Right cardiac atrium (tissue), 5 donors: Measurements from ENCODE around the gene EPC1. TPM values are rescaled to one million over a fixed set of nuclear protein-coding genes. Genes with fewer than 3 reads are reported as not detected.
"Not testable (repeated sequence)": the region's sequence is repeated elsewhere in the genome, so short reads cannot be mapped to it uniquely, and the experiment has no call there.

Source experiments
- ATAC-seq, 2 donors: fragments of 200-7000 bp; cut with Tn5 transposase; one replicate each; pipeline versions ENCODE4 v1.8.0 to v1.9.1; 2020; ENCODE audit warnings: moderate library complexity in 2 of 2, mild to moderate bottlenecking in 1 of 2
- DNase-seq, 3 donors: peaks; one replicate each; pipeline ENCODE4 v3.0.0-alpha.2; 2020
- H3K27ac ChIP-seq: one replicate; pipeline ENCODE4 v1.5.1; 2013; ENCODE audit warnings: mild to moderate bottlenecking, low read length, control low read depth, moderate library complexity
- H3K27me3 ChIP-seq: one replicate; pipeline ENCODE4 v1.6.1; 2013; ENCODE audit not compliant: control insufficient read depth, insufficient read depth
- H3K4me1 ChIP-seq: one replicate; pipeline ENCODE4 v1.6.1; 2013; ENCODE audit warnings: low read length; ENCODE audit not compliant: control insufficient read depth, insufficient read depth
- H3K4me3 ChIP-seq: one replicate; pipeline ENCODE4 v1.5.1; 2013; ENCODE audit warnings: low read length, control low read depth
- H3K9me3 ChIP-seq: one replicate; pipeline ENCODE4 v1.6.1; 2013; ENCODE audit warnings: low read length; ENCODE audit not compliant: control insufficient read depth
- WGBS: extraction: QIAGEN DNeasy Blood & Tissue Kit; methylation state at CpG from one replicate; pipeline ENCODE4 v1.1.7; 2013; 5-methylcytosine and 5-hydroxymethylcytosine counted together
- intact Hi-C, 4 donors: fragments of 100-400 bp; cut with DNase I; formaldehyde crosslinking; loops; one replicate each; pipeline versions ENCODE4 v1.11.0 to v1.14.0; 2022 to 2023
- polyA plus RNA-seq: library from polyadenylated mRNA; stranded (reverse); fragments of 200-250 nt; gene quantifications from one replicate; pipeline ENCODE4 v1.2.3, GENCODE V29; 2013
- total RNA-seq, 4 donors: library from RNA; stranded (reverse); fragmentation: NEBNext Ultra II Directional; extraction: Animal tissue kit (Norgen Biotek cat#: 25700); gene quantifications; one replicate each; pipeline ENCODE4 v1.2.1, GENCODE V29; 2021
- donor health status: healthy with polysubstance abuse.
- donor health status: DM: no; HTN: yes; CAD: no.
- donor health status: DM: no; HTN: no; CAD: no.
- donor health status: DM: no; HTN: yes; CAD: no; lungs with severe emphysema.
- donor health status: DM: yes; HTN: yes; CAD: no.

EPC1 gene
- total and polyA plus RNA-seq, 5 donors, result 11.5 to 24.6 (median 23.1) TPM

DNA sequence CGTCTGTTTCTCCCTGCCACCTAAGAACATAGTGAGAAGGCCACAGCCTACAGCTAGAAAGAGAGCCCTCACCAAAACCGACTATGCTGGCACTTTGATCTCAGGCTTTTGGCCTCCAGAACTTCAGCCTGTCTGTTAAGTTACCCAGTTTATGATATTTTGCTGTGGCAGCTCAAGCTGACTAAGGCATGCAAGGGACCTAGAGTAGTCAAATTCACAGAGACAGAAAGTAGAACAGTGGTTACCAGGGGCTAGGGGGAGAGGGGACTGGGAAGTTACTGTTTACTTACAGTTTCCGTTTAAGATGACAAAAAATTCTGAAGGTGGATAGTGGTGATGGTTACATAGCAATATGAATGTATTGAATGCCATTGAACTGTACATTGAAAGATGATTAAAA, 96.5 kb downstream of the EPC1 start:
- H3K9me3 ChIP-seq, H3K4me3 ChIP-seq, H3K27me3 ChIP-seq, intact Hi-C loops, DNase-seq, H3K4me1 ChIP-seq, H3K27ac ChIP-seq, ATAC-seq: not testable (repeated sequence)
- WGBS, result 77% methylated on average over 3 of the region's 3 CpGs

DNA sequence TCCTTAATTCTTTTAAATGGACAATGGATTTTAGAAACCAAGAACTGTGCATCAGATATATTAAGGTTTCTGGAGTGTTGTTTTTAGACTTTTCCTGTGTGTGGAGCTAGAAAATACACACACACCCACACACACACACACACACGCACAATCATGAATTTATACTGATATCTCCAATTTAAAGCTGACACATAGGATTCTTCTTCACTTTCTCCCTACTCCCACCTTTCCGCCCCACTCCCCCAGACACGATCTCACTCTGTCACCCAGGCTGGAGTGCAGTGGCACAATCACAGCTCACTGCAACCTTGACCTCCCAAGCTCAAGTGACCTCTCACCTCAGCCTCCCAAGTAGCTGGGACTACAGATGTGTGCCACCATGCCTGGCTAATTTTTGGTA, 100.3 kb downstream of the EPC1 start:
- no peaks in the 10 kb centered on the region for H3K9me3 ChIP-seq

DNA sequence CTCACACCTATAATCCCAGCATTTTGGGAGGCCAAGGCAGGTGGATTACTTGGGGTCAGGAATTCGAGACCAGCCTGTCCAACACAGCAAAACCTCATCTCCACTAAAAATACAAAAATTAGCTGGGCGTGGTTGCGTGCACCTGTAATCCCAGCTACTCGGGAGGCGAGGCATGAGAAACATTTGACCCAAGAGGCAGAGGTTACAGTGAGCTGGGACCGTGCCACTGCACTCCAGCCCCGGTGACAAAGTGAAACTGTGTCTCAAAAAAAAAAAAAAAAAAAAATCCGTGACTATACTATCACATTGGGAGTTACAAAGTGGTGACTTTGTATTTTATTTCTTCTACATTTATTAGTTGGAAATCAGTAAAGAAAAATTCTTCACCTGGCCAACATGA, 101.2 kb downstream of the EPC1 start:
- WGBS, result 83% methylated on average over 8 of the region's 8 CpGs
- ATAC-seq (no peak), DNase-seq (no peak)
- H3K4me3 ChIP-seq, result no peak overlapping the region
- H3K4me1 ChIP-seq, result no peaks in the 10 kb centered on the region
- no peaks in the 10 kb centered on the region for H3K9me3 ChIP-seq
- intact Hi-C loops, result no loop called here
- no peak overlapping the region for H3K27ac ChIP-seq
- H3K27me3 ChIP-seq, result no peaks in the 10 kb centered on the region

More for the DNA sequence above, 100.3 kb downstream of the EPC1 start:
- ATAC-seq (no peak), DNase-seq (no peak)
- no peak overlapping the region for H3K4me3 ChIP-seq
- intact Hi-C loops, result no loop called here
- H3K27me3 ChIP-seq, result no peaks in the 10 kb centered on the region
- no peak overlapping the region for H3K27ac ChIP-seq
- H3K4me1 ChIP-seq, result no peaks in the 10 kb centered on the region
- 89% methylated on average over 3 of the region's 3 CpGs for WGBS

DNA sequence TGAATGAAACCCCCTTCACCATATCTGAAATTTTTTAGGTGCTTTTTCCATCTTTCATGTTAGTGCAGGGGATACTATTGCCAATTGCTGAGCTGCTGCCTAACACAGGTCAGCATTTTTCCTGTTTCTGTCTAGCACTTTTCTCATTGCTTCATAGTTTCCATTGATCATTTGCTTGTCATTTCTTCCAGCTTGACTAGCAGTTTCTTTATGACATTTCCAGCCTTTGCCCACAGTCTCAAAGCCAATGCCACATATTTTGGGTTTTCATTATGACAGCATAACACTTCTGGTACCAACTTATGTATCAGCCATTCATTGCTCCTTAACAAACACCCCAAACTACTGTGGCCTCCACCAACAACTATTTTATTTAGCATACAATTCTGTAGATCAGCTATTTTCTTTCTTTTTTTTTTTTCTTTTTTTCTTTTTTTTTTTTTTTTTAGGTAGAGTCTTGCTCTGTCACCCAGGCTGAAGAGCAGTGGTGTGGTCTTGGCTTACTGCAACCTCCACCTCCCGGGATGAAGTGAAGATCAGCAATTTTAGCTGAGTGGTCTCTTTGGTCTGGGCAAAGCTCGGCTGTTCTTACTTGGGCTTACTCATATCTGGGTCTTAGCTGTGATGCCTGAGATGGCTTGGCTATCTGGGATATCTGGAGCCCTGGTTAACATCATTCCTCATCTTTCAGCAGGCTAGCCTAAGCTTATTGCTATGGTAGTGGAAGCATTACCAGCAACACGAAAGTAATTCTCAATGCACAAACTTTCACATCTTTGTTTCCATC, 102.3 kb downstream of the EPC1 start:
- 78% methylated on average over 3 of the region's 3 CpGs for WGBS
- Histone ChIP-seq H3K9me3 (no peaks in the 10 kb centered on the region), H3K4me3 (no peak overlapping the region), H3K4me1 (no peaks in the 10 kb centered on the region), H3K27ac (no peak overlapping the region), H3K27me3 (no peaks in the 10 kb centered on the region)
- no peak for DNase-seq
- ATAC-seq, result no peak
- intact Hi-C loops, result no loop called here

DNA sequence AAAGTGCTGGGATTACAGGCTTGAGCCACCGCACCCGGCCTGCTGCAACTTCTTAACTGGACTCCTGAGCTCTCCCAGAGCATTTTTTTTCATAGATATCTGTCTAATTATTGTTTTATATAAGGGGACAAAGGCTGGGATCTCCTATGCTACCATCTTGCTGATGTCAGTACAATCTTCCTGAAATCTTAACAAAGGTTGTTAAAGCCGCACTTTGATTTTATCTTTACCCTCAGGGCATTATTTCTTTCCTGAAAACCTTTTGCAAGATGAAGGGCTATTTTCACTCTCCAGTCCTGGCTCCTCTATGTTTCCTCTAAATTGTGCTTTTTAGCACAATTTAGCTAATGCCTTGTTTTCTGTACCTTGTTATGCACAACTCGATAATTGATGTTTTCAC, 102.9 kb downstream of the EPC1 start:
- no peak for DNase-seq
- Histone ChIP-seq H3K27me3 (no peaks in the 10 kb centered on the region), H3K4me1 (no peaks in the 10 kb centered on the region), H3K9me3 (no peaks in the 10 kb centered on the region), H3K27ac (no peak overlapping the region), H3K4me3 (no peak overlapping the region)
- ATAC-seq, result no peak
- WGBS, result 94% methylated on average over 4 of the region's 4 CpGs
- intact Hi-C loops, result no loop called here

DNA sequence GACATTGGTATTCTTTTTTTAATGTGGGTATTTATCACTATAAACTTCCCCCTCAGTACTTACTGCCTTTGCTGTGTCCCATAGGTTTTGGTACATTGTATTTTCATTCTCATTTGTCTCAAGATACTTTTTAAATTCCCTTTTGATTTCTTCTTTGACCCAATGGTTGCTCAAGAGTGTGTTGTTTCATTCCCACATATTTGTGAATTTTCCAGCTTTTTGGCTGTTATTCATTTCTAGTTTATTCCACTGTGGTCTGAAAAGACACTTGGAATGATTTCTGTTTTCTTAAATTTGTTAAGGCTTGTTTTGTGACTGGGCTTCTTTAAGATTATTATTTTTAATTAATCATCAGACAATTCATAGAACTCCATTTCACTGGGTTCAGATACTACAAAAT, 105.0 kb downstream of the EPC1 start:
- Histone ChIP-seq H3K4me1 (no peaks in the 10 kb centered on the region), H3K27me3 (no peaks in the 10 kb centered on the region), H3K4me3 (no peak overlapping the region), H3K27ac (no peak overlapping the region), H3K9me3 (no peaks in the 10 kb centered on the region)
- DNase-seq (no peak), ATAC-seq (no peak)
- intact Hi-C loops, result no loop called here

DNA sequence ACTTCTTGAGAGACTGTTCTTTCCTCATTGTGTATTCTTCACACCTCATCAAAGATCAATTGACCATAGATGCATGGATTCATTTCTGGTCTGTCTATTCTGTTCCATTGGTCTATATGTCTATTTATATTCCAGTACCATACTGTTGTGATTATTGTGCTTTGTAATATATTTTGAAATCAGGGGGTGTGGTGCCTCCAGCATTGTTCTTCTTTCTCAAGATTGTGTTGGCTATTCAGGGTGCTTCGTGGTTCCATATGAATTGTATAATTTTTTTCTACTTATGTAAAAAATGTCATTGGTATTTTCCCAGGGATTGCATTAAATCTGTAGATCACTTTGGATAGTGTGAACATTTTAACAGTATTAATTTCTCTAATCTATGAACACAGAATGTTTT, 106.5 kb downstream of the EPC1 start:
- H3K9me3 ChIP-seq, result no peaks in the 10 kb centered on the region
- intact Hi-C loops, result no loop called here
- DNase-seq, result no peak
- H3K4me3 ChIP-seq, result no peak overlapping the region
- WGBS, result 68% methylated on average over 1 of the region's 1 CpG
- no peak for ATAC-seq
- no peaks in the 10 kb centered on the region for H3K27me3 ChIP-seq
- H3K27ac ChIP-seq, result no peak overlapping the region
- H3K4me1 ChIP-seq, result no peaks in the 10 kb centered on the region

DNA sequence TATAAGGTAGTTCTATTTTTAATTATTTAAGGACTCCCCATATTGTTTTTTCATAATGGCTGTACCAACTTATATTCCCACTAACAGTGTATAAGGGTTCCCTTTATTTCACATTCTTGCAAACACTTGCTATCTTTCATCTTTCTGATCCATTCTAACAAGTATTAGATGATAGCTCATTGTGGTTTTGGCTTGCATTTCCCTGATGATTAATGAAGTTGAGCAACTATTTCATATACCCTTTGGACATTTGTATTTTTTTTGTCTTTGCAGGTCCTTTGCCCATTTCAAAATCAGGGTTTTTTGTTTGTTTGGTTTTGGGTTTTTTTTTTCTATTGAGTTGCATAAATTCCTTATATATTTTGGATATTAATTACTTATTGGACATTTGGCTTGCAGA, 107.2 kb downstream of the EPC1 start:
- intact Hi-C loops, result no loop called here
- no peak for ATAC-seq
- Histone ChIP-seq H3K9me3 (no peaks in the 10 kb centered on the region), H3K4me1 (no peaks in the 10 kb centered on the region), H3K27me3 (no peaks in the 10 kb centered on the region), H3K27ac (no peak overlapping the region), H3K4me3 (no peak overlapping the region)
- no peak for DNase-seq

DNA sequence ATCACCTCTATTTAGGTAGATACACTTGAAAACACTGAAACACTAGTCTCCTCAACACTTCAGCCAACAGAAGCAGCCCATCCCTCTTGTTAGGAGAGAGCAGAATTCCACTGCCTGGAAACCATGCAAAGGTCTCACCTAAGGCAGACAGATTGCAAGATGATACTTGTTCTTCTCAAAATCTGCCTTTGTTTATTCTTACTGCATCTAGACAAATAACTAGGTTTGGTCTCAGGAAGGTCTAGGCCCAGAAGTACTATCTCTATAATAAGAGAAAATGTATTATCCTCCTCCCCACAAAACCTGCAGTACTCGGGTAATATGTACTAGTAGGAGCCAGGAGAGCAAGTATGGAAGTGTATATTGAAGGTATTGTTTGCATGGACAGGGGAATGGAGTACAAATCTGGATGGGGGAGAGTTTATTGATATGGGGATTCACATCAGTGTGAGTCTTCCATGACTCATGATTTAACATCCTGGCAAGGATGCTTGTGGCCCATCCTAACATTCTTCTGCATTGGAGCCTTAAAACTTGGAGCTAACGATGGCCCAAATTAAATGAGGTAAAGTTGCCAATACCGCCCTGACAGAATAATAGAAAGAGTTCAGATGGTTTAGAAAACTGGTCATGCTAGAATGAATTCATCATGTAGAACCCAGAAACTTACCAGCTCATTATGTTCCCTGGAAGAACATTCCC, 109.2 kb downstream of the EPC1 start:
- DNase-seq (no peak), ATAC-seq (no peak)
- 94% methylated on average over 3 of the region's 3 CpGs for WGBS
- Histone ChIP-seq H3K4me3 (no peak overlapping the region), H3K27ac (no peak overlapping the region), H3K27me3 (no peaks in the 10 kb centered on the region), H3K9me3 (no peaks in the 10 kb centered on the region), H3K4me1 (no peaks in the 10 kb centered on the region)
- intact Hi-C loops, result no loop called here

DNA sequence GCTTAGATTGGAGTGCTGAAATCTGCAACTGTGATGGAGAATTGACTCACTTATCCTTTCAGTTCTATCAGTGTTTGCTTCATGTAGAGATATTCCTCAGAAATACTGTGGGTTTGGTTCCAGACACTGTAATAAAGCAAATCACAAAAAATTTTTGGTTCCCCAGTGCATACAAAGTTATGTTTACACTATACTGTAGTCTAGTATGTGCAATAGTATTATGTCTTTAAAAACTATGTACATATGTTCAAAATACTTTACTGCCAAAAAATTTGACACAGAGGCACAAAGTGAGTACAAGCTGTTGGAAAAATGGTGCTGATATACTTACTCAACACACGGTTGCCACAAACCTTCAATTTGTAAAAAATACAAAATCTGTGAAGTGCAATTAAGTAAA, 112.5 kb downstream of the EPC1 start:
- H3K4me1 ChIP-seq, result no peaks in the 10 kb centered on the region
- DNase-seq, result no peak
- H3K27ac ChIP-seq, result no peak overlapping the region
- WGBS, result 77% methylated on average over 1 of the region's 1 CpG
- no peak for ATAC-seq
- no peaks in the 10 kb centered on the region for H3K27me3 ChIP-seq
- H3K4me3 ChIP-seq, result no peak overlapping the region
- intact Hi-C loops, result no loop called here
- H3K9me3 ChIP-seq, result no peaks in the 10 kb centered on the region

DNA sequence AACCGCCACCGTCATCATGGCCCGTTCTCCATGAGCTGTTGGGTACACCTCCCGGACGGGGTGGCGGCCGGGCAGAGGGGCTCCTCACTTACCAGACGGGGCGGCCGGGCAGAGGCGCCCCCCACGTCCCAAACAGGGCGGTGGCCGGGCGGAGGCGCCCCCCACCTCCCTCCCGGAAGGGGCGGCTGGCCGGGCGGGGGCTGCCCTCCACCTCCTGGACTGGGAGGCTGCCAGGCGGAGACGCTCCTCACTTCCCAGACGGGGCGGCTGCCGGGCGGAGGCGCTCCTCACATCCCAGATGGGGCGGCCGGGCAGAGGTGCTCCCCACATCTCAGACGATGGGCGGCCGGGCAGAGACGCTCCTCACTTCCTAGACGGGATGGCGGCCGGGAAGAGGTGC, 113.6 kb downstream of the EPC1 start:
- H3K4me3 ChIP-seq, H3K27me3 ChIP-seq, H3K27ac ChIP-seq, ATAC-seq, H3K9me3 ChIP-seq, intact Hi-C loops, H3K4me1 ChIP-seq: not testable (repeated sequence)
- WGBS, result 97% methylated on average over 36 of the region's 36 CpGs
- peak in 1 of 3 donors; percentile 52 for DNase-seq
